HG02623 (cell line): Measurements from ENCODE around the gene RIPOR2.

ENCODE experiments used
- ATAC-seq: cut with Tn5 transposase; IDR thresholded peaks from one replicate; pipeline ENCODE4 v1.9.1; 2021; ENCODE audit warnings: moderate library complexity; ENCODE audit not compliant: unreplicated experiment

The RIPOR2 gene

DNA sequence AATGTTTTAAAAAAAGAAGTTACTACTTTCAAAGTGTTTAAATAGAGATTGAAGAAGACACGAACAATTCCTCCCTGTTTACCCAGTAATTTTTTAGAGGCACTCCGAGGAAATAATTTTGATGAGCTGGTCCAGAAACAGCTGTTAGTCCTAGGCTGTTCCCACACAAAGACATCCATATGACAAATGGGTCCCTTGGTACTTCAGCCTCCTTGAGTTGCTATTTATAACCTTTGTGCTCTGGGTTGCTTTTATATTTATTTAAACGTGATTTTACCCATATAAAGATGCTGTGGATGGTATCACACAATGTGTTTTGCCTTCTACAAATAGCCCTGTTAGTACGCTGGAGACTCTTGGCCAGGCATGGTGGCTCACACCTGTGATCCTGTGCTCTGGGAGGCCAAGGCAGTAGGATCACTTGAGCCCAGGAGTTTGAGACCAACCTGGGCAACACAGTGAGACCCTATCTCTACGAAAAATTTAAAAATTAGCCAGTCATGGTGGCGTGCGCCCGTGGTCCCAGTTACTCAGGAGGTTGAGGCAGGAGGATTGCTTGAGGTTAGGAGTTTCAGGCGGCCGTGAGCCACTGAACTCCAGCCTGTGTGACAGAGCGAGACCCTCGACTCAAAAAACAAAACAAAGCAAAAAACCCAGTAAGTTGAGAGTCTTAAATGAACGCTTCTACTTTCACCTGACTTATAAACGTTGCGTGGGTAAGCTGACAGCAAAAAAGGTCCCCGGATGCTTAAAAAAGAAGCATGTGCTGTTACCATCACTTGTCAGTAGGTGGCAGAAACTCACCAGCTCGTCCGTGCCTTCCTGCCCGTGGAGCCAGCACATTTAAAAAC is 80.1 kb downstream of the RIPOR2 start:
- ATAC-seq: no peak

DNA sequence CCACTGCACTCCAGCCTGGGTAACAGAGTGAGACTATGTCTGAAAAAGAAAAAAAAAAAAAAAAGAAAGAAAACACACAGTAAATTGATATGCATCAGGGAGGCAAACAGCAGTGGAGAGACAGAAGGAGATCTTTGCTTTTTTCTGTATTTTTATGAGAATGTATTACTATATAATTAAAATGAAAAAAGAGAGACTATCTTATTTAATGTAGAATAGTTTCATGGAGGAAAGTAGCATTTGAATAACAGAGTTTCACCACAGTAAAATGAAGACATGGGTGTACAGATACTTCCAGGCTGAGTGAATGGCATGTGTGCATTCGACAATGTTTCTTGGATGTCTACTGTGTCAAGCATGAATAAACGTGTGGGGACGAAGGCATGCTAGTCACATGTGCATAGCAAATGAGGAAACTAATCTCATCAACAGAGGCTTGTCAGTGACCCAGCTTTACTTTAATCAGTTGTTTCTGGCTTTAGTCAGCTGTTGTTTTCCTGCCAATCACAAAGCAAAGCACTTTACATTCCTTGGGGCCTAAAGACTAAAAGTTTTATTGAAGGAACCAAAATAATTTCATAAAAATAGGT is 81.6 kb downstream of the RIPOR2 start:
- ATAC-seq: no peak

DNA sequence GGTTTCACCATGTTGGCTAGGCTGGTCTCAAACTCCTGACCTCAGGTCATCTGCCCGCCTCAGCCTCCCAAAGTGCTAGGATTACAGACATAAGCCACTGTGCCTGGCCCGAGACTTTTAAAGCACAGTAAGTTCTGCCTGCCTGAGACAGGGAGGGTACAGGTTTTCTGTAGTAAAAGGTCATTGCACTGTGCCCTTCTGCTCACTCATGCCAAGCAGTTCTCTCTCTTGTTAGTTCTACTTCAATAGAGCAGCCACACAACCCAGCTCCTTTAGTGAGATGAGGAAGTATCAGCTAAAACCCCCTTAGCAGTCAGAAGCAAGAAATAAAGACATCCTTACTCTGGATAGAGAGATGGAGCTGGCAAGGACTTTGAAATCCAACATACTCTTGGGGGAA is 84.7 kb downstream of the RIPOR2 start:
- no peak for ATAC-seq

DNA sequence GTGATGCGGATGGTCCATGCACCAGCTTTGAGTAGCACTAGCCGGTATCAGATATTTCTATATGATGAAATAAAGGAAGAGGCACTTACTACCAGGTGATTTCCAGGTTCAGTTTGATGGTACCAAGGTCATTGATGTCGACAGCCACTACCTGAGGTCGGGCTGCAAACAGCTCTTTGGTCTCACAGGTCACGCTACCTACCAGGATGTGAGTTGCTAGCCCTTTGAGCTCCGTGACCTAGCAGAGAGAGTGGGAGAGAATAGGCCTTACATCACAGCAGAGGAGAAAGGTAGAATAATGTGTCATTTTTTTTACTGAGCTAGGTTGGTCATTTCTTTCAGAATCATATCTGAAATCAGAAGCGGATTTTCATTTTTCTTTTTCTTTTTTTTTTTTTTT is 86.0 kb downstream of the RIPOR2 start:
- ATAC-seq: no peak

DNA sequence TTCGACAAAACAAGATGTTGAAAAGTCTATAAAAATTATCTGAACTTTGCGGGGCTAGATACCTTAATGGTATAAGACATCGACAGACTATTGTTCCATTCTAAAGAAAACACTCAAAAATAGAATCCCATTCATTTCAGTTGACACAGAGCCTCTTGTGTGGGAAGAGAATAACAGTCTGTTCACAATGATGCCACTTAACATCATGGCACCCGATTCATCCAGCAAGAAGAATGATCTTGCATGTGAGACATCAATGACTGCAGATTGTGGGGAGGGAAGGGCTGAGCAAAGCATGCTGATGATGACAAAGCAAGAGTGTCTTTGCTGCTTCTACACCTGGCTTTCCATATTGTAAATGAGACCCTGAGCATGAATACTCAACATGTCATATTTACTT is 87.3 kb downstream of the RIPOR2 start:
- no peak for ATAC-seq

DNA sequence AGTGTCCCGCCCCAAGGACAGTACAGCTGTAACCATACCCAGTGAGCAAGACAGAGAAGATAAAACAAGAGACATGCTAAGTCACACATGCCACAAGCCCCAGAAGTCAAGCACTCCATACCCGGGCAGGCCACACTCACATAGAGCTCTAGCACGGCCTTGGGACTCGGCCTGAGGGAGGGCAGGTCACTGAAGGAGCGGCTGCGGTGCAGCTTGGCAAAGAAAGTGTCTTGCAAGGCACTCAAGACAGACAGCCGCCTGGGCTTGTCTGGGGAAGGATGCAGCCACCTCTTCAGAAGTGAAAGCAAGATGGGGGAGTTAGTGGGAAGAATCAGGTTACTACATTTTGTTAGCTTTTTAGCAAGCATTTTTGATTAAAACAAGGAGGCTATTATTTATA is 88.4 kb downstream of the RIPOR2 start:
- ATAC-seq: no peak

DNA sequence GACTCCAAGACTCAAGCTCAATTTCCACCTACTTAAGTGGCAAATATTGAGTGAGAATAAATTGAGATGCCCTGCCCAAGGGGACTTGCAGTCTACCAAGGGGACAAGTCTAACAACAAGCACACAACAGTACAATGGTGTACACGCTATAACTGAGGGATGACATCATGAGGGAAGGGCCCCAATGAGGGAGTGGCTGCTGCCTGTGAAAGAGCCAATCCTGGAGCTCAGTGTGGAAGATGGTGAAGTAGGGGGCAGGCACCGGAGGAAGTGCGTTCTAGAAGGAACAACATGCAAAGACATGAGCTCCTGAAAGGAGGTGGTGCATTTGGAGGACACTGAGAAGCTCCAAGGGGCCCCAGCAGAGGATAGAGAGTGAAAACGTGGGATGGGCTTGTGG is 90.2 kb downstream of the RIPOR2 start:
- ATAC-seq: no peak

DNA sequence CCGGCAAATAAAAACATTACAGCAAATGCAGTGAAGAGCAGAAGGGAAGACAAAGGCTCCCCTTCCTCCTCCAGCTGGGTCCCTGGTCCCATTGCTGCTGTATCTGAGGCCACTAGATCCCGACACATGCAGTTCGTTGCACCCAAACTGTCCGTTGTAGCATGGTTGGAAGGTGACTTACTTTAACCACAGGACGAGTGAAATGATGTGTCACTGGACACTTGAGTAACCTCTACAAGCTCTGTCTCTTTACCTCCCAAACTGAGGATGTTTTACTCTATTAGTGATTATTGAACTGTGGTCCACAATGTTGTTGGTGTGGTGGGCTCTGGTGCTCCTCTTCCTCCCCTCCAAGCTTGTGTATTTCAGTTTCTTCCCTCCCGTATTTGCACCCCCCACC is 90.9 kb downstream of the RIPOR2 start:
- no peak for ATAC-seq

DNA sequence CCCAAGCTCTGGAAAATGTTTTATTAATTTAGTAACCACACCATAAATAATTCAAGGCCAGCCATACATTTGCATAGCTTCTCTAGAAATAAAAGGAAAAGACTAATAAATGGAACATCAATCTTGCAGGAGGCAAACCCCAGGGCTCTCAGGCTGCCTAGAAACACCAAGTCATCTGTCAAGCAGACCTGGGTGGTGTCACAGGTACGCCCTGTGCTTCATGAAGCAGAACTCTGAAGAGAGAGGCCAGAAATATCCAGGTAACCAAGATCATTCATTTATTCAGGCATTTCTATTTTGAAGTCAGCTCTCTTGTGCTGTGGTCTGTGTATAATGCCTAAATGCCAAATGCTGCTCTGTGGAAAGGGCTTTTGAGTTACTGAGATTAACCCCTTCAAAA is 91.7 kb downstream of the RIPOR2 start:
- no peak for ATAC-seq

DNA sequence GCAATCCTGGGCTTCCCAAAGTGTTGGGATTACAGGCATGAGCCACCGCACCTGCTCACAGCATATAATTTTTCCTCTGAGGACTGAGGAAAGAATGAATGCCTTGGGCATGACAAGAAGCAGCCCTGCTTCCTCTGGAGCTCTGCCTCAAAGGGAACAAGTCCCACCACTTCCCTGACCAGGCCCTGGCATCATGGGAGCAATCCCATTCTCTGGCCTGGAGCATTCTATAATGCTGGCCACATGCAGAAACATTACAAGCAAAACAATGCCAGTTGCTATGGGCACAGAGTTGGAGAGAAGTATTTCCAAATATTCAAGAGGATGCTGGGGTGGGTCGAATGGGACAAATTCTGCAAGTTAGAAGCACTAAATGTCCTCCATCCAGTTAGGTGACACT is 95.6 kb downstream of the RIPOR2 start:
- ATAC-seq: no peak

DNA sequence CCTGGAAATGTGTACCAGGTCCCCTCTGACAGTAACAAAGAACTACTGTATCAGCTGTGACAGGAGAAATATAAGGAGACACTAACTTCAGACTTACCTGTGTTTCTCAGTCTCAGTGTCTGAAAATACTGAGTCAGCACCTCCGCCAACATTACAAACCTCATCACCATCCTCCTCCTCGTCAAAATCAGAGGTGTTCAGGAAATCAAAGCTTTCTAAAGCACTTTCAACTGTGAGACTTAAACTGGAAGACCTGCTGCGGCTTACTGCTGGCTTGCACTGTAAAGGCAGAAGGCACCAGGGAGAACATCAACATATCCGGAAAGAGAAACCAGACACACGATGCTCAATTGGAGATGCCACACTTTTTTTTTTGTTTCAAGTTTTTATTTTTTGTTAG is 96.8 kb downstream of the RIPOR2 start:
- ATAC-seq: no peak

DNA sequence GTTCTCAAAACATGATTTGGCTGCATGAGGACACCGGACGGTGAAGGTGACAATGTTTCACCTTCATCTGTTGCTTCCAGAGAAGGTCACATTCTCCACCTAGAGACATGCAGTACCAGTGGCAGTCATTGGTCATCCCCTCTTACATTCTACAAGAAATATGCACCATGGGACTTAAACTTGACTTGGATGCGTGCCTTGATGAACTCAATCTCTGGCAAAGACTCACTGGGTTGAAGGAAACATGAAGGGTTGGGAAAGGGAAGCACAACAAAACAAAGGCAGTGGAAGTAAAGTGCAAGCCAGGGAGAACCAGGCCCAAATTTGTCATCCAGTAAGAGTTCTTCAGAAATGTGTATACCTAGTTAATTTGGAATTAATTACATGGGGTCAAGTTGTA is 97.7 kb downstream of the RIPOR2 start:
- ATAC-seq: no peak

DNA sequence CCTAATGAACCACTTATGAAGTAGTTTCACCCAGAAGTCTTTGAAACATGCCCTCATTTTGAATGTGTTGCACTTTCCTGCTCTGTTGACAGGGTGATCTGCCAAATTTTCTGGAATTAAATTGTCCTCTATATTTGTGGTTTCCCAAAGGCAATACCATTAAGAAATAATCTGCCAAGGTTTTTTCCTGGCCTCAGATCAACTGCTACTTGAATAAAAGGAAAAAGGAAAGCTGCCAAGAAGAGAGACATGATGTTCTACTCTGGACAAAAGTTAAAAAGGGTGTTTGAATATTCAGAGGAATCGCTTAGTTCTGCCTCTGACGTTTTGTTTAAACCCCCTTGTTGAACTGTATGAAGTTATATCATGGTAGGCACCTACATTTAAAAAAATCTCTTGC is 99.7 kb downstream of the RIPOR2 start:
- no peak for ATAC-seq

DNA sequence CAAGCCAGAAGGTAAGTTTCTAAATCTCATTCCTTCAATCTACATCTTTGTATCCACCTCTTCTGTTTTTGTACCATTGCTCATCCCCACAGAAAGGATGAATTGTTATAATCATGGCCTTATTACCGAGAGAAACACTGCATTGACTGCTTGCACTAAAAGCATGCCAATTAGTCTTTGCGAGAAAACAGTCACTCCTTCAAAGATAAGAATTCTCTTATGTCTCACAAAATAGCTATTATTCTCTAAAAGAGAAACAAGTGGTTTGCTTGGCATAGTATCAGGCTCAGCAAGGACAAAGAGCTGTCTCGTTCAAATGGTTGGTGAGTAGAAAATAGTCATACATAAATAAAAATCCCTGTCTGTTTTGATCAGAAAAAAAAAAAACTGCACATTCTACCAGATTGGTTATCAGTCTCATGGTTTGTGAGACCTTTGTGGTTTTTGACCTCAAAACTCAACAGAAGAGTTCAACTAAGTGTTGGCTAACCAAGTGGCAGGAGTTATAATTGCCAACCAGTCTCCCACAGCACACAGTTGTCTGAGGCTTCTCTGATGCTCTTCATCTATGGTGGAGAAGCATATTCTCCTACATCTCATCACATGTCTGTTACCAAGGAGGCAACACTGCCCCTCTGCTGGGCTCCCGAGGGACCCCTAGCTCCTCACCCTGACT is 101.9 kb downstream of the RIPOR2 start:
- ATAC-seq: no peak

DNA sequence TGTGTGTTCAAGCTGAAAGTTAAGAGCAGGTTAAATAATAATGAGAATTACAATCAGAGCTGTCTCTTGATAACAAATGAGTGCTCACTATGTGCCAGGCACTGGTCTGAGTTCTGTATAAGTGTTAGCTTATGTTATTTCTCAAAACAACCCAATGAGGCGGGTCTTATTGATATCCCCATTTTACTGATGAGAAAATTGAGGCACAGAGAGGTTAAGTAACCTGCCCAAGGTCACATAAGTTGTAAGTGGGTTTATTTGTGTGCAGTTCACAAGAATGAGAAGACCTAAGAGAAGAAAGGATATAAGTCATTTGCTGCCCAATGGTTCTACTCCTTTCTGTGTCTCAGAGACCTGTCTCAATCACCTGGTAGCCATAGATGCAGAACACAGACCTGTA is 103.0 kb downstream of the RIPOR2 start:
- no peak for ATAC-seq

DNA sequence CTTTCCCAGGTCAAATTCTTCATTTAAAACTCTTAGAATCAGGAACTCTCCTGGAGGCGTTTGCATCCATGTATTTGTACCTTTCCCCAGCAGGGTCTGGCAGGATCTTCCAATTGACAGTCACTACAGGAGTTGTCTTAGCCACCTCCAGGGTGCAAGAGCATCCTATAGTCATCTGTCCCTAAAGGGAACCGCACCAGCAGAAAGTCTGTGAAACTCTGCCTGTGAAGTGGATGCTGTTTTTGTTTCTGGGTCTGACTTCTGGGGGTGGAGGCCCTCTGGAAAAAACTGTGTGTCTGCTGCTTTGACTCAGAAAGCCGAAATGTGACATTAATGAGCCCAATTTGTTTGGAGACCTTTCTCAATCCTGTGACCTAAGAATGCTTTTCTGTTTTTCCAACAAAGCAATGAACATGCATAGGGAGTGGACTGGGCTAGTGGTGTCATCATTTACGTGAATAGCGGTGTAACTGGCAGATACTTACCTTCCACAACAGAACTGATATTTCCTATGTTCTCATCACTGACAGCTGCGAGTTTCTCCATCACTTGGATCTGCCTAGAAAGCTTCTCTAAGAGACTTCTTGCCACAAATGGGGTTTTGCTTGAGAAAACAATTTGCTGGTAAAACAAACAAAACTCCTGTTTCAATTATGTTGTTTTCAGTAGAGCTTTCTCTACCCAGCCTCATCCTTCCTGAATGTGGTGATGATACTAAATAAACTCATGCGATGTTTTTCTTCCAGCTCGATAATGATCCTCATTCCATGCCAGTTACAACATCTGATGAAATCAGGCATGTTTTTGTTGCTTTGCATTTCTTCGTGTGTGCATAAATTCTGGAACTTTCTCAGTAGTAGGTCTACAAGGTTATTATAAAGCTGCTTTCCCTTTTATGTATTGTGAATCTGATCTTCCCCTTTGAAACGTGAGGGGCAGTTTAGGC is 103.7 kb downstream of the RIPOR2 start:
- ATAC-seq: no peak

DNA sequence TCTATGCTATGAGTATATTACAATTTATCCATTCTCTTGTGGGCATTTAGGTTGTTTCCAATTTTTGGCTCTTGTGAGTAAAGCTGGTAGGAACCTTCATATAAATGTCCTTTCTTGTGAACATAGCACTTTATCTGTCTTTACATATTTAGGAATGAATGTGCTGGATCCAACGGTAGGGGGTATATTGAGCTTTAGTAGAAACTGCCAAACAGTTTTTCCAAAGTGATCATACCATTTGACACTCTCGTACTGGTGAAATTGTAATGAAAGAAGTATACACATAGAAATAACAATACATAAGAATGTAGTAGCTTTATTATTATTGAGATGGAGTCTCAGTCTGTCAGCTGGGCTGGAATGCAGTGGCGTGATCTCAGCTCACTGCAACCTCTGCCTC is 106.1 kb downstream of the RIPOR2 start:
- no peak for ATAC-seq

DNA sequence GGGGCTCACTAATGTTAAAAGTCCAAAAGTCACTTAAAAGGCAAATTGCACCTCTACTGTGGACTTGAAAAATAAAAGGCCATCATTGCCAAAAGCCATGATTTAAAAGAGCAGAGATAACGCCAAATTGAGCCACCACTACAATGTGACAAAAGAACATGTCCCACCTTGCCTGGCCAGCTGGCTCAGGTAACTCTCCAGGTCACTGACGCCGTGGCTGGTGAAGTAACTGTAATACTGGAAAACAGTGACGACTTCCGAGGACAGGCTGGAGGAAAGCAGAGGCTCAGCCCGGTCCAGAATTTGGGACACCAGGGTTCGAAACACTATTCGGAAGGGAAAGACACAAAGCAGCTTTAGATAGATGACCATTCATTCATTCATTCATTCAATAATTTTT is 107.8 kb downstream of the RIPOR2 start:
- ATAC-seq: no peak

DNA sequence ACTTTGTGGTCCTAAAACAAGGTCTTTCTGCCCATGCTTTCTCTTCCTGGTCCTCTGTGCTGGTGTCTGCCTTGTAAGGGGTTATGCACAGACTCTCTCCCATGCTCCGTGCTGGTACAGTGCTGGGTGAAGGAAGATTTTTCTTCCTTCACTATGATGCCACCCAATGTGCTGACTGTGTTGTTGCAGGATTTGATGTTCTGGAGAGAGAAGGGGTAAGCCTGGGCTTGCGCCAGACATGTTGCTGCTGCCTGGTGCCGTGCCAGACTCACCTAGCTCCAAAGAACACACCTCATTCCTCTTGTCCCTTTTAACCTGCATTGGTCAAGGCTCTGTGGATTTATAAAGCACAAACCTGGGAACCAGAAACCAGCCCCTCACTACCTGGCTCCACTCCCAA is 108.6 kb downstream of the RIPOR2 start:
- ATAC-seq: no peak

DNA sequence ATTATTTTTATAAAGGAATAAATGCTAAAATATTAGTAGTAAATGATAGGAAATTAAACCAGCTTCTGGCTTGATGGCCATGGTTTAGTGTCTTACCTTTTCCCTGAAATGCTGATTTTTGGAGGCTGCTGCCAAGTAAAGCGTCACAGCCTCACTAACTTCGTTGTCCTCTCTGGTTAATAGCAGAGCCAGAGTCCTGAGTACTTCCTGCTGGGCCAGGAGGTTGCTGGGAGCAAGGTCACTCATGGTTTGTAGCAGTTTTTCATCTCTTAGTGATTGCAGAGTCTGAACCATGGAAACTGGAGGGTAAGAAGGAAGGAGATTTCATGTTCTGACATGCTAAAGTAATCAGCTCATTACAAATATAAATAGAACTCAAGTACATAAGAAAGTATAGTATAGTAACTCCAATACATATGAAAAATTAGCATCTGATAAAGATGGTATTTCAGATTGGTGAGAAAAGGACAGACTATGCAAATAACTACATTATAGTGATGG is 110.6 kb downstream of the RIPOR2 start:
- ATAC-seq: no peak
